Fibroblast of lung (primary cell): ENCODE results near the gene ZYG11B. TPM values are rescaled to one million over a fixed set of nuclear protein-coding genes. Genes with fewer than 3 reads are reported as not detected.
"Not testable (repeated sequence)": the region's sequence is repeated elsewhere in the genome, so short reads cannot be mapped to it uniquely, and the experiment has no call there.

ENCODE experiments used
- DNase-seq, 2 donors: peaks; one replicate each; pipeline versions ENCODE4 v3.0.0 to v3.0.0-alpha.2; 2010; ENCODE audit warnings: low read depth in 2 of 2
- H2AFZ ChIP-seq: 2 replicates; pipeline ENCODE4 v1.5.1; 2012; ENCODE audit warnings: low read length, control low read depth, inconsistent platforms
- H3K27ac ChIP-seq: 2 replicates; pipeline ENCODE4 v1.5.1; 2011; ENCODE audit warnings: low read length, control low read depth; ENCODE audit not compliant: insufficient read depth
- H3K27me3 ChIP-seq: 2 replicates; pipeline ENCODE4 v1.5.1; 2011; ENCODE audit warnings: mild to moderate bottlenecking, low read length; ENCODE audit not compliant: control insufficient read depth, insufficient read depth
- H3K36me3 ChIP-seq: 2 replicates; pipeline ENCODE4 v1.5.1; 2011; ENCODE audit warnings: low read length; ENCODE audit not compliant: control insufficient read depth, insufficient read depth
- H3K4me1 ChIP-seq: 2 replicates; pipeline ENCODE4 v1.5.1; 2011; ENCODE audit warnings: low read length; ENCODE audit not compliant: control insufficient read depth, insufficient read depth; ENCODE audit errors: extremely low read depth
- H3K4me2 ChIP-seq: 2 replicates; pipeline ENCODE4 v1.5.1; 2011; ENCODE audit warnings: low read length, control low read depth; ENCODE audit not compliant: insufficient read depth; ENCODE audit errors: extremely low read depth
- H3K4me3 ChIP-seq, 4 experiments: fragments of 200-600 bp in 1 of 4; sonication (generic) in 1 of 4; replicated peaks in 1 of 4; 2 replicates each; pipeline ENCODE4 v1.5.1; 2011 to 2016; ENCODE audit warnings: low read length in 4 of 4, low read depth in 3 of 4, mild to moderate bottlenecking in 3 of 4, control low read depth in 2 of 4, inconsistent platforms in 1 of 4, mixed read lengths in 1 of 4; ENCODE audit not compliant: insufficient read depth in 1 of 4; ENCODE audit errors: control extremely low read depth in 1 of 4
- H3K79me2 ChIP-seq: 2 replicates; pipeline ENCODE4 v1.5.1; 2012; ENCODE audit warnings: mild to moderate bottlenecking, low read length, inconsistent platforms; ENCODE audit not compliant: control insufficient read depth, insufficient read depth
- H3K9ac ChIP-seq: 2 replicates; pipeline ENCODE4 v1.5.1; 2011; ENCODE audit warnings: mild to moderate bottlenecking, low read length, control low read depth; ENCODE audit not compliant: insufficient read depth
- H3K9me3 ChIP-seq: 2 replicates; pipeline ENCODE4 v1.5.1; 2012; ENCODE audit warnings: low read depth, low read length; ENCODE audit not compliant: control insufficient read depth, insufficient read depth
- H4K20me1 ChIP-seq: 2 replicates; pipeline ENCODE4 v1.5.1; 2011; ENCODE audit warnings: low read length; ENCODE audit not compliant: control insufficient read depth, insufficient read depth; ENCODE audit errors: extremely low read depth
- CTCF ChIP-seq, 2 donors: IDR thresholded peaks in 1 of 2; conservative IDR thresholded peaks in 1 of 2; 1 replicate in 1 of 2; 2 replicates in 1 of 2; pipeline ENCODE4 v1.5.1; 2011 to 2012; ENCODE audit warnings: low read length in 2 of 2, control low read depth in 1 of 2, inconsistent platforms in 1 of 2, low read depth in 1 of 2, mild to moderate bottlenecking in 1 of 2
- EZH2 ChIP-seq: IDR thresholded peaks from 2 replicates; pipeline ENCODE4 v1.5.1; 2012; ENCODE audit warnings: low read length, control low read depth, mild to moderate bottlenecking; ENCODE audit errors: missing control alignments
- polyA plus RNA-seq, 2 donors: library from polyadenylated mRNA; depleted of rRNA in 1 of 2; stranded (reverse) in 1 of 2; unstranded in 1 of 2; fragments of >200 nt; gene quantifications; 2 replicates each; pipeline ENCODE4 v1.2.1, GENCODE V29; 2011 to 2012; ENCODE audit warnings: missing spikeins in 1 of 2
- total RNA-seq: library from RNA; depleted of rRNA; stranded (reverse); fragments of >200 nt; gene quantifications from 2 replicates; pipeline ENCODE4 v1.2.1, GENCODE V29; 2014

ZYG11B gene
- total and polyA plus RNA-seq, 2 donors (not counting 1 experiment from before 2014, with no cell fraction given): 30.2 to 50.7 TPM

- no peaks in the 10 kb centered on the region for H3K27me3 ChIP-seq
- TF ChIP-seq CTCF (conservative IDR thresholded peaks at IDR 0.05 in 1 of 2, IDR thresholded peaks at IDR 0.05 in 1 of 2; ENCODE audit: low read depth in 1 of 2, low read length in 2 of 2): no peak
- TF ChIP-seq EZH2: no peak
- no peaks in the 10 kb centered on the region for H3K9me3 ChIP-seq
- no peak for DNase-seq
- H3K4me2 ChIP-seq: no peak overlapping the region
- H3K9ac ChIP-seq: no peak overlapping the region
- no peaks in the 10 kb centered on the region for H3K4me1 ChIP-seq
- no peak overlapping the region for H3K27ac ChIP-seq
- no peaks in the 10 kb centered on the region for H4K20me1 ChIP-seq
- H3K36me3 ChIP-seq: no peaks in the 10 kb centered on the region
- no peak overlapping the region for H2AFZ ChIP-seq
- no peaks in the 10 kb centered on the region for H3K79me2 ChIP-seq
- no peak overlapping the region for H3K4me3 ChIP-seq
These were observed 108.5 kb downstream of the ZYG11B start for GRCh38 chr1:52834798-52835197.

- no peak overlapping the region for H3K4me3 ChIP-seq
- H3K4me2 ChIP-seq: no peak overlapping the region
- TF ChIP-seq EZH2: no peak
- TF ChIP-seq CTCF (conservative IDR thresholded peaks at IDR 0.05 in 1 of 2, IDR thresholded peaks at IDR 0.05 in 1 of 2; ENCODE audit: low read depth in 1 of 2, low read length in 2 of 2): no peak
- no peaks in the 10 kb centered on the region for H3K9me3 ChIP-seq
- no peak for DNase-seq
- H3K4me1 ChIP-seq: no peaks in the 10 kb centered on the region
- H4K20me1 ChIP-seq: no peaks in the 10 kb centered on the region
- no peak overlapping the region for H2AFZ ChIP-seq
- H3K27ac ChIP-seq: no peak overlapping the region
- no peak overlapping the region for H3K9ac ChIP-seq
- H3K79me2 ChIP-seq: no peaks in the 10 kb centered on the region
- H3K36me3 ChIP-seq: no peaks in the 10 kb centered on the region
- no peaks in the 10 kb centered on the region for H3K27me3 ChIP-seq
These were observed 109.8 kb downstream of the ZYG11B start for GRCh38 chr1:52836035-52836434.

- not testable (repeated sequence) for H3K9ac ChIP-seq, H3K4me3 ChIP-seq, H3K27ac ChIP-seq, H3K4me2 ChIP-seq, H4K20me1 ChIP-seq, DNase-seq, H3K36me3 ChIP-seq, H3K27me3 ChIP-seq, H2AFZ ChIP-seq, H3K4me1 ChIP-seq, H3K79me2 ChIP-seq, H3K9me3 ChIP-seq
These were observed 112.9 kb downstream of the ZYG11B start for GRCh38 chr1:52839175-52839574.
